ENCODE results near the gene PTPRU.

- TF ChIP-seq POLR2A (IDR thresholded peaks at IDR 0.05; ENCODE audit: control extremely low read depth in 1 of 2, low read depth in 2 of 2, low read length in 2 of 2) (no peak), CTCF (IDR thresholded peaks at IDR 0.05; ENCODE audit: control extremely low read depth in 1 of 3, insufficient read depth in 1 of 3, low read depth in 1 of 3, low read length in 3 of 3) (no peak), MAX (IDR thresholded peaks at IDR 0.05) (no peak), EZH2 (IDR thresholded peaks at IDR 0.05; ENCODE audit: low read depth, low read length, severe bottlenecking) (no peak), TAF7 (optimal IDR thresholded peaks at IDR 0.05; ENCODE audit: borderline replicate concordance, low read depth, low read length) (no peak), CEBPB (IDR thresholded peaks at IDR 0.05; ENCODE audit: low read depth, low read length) (no peak)
Measured at GRCh38 chr1:29306471-29307140, 70.3 kb downstream of the PTPRU start.

All from H1 (cell line).